SKM-1 treated with dmso at 0.1 percent for 144 hours (cell line): Measurements from ENCODE around the gene UST.
A peak's percentile ranks its signal among the peaks of the same experiment; 100 is the strongest.
"Not testable (repeated sequence)": the region's sequence is repeated elsewhere in the genome, so short reads cannot be mapped to it uniquely, and the experiment has no call there.

Source experiments
- DNase-seq: peaks from one replicate; lab custom pipeline; 2025; ENCODE audit not compliant: unreplicated experiment; lab: John Stamatoyannopoulos, UW

The UST gene

GRCh38 chr6:148764259-148765020 lies 17.6 kb downstream of the UST start:
- DNase-seq, result not testable (repeated sequence)

GRCh38 chr6:148765898-148766808 lies 19.3 kb downstream of the UST start:
- no peak for DNase-seq

- no peak for DNase-seq
Measured at GRCh38 chr6:148768646-148769270, 21.9 kb downstream of the UST start.

- DNase-seq, result no peak
Measured at GRCh38 chr6:148769304-148769968, 22.6 kb downstream of the UST start.

GRCh38 chr6:148770408-148771211 lies 23.8 kb downstream of the UST start:
- peak; percentile 32 for DNase-seq

- DNase-seq, result no peak
Measured at GRCh38 chr6:148771212-148771601, 24.4 kb downstream of the UST start.

GRCh38 chr6:148771896-148772554 lies 25.2 kb downstream of the UST start:
- no peak for DNase-seq

GRCh38 chr6:148775161-148775560 lies 28.3 kb downstream of the UST start:
- DNase-seq, result no peak

GRCh38 chr6:148776321-148777308 lies 29.8 kb downstream of the UST start:
- DNase-seq, result no peak

GRCh38 chr6:148779142-148779562 lies 32.3 kb downstream of the UST start:
- peak; percentile 82 for DNase-seq

GRCh38 chr6:148780423-148780822 lies 33.6 kb downstream of the UST start:
- not testable (repeated sequence) for DNase-seq

- no peak for DNase-seq
Measured at GRCh38 chr6:148780918-148781436, 34.1 kb downstream of the UST start.

- DNase-seq, result no peak
Measured at GRCh38 chr6:148789948-148790347, 43.1 kb downstream of the UST start.

- no peak for DNase-seq
Measured at GRCh38 chr6:148790404-148790803, 43.6 kb downstream of the UST start.

GRCh38 chr6:148790817-148791216 lies 44.0 kb downstream of the UST start:
- no peak for DNase-seq

GRCh38 chr6:148791372-148791771 lies 44.5 kb downstream of the UST start:
- no peak for DNase-seq

- DNase-seq, result no peak
Measured at GRCh38 chr6:148793721-148794120, 46.9 kb downstream of the UST start.

- DNase-seq, result no peak
Measured at GRCh38 chr6:148794797-148795196, 48.0 kb downstream of the UST start.
